Measurements from ENCODE around the gene GABRA5.

DNA sequence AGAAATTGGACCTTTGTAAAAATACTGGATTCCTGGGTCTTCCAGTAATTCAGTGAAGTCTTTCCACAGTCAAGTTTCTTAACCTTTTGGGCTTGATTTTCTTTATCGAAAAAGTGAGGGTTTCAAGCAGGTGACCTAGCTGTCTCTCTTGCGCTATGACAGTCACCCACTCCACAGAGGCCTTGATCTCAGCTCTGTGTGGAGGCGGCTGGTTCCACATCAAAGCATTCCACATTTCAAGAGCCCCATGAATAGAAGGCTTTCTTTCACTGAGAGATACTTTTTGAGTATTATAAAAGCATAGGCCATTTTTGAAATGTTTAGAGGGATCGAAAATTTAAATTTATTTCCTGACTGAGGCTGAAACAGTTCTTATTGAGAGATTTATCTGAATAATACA lies 43.9 kb downstream of the GABRA5 start:
- TF ChIP-seq CTCF (IDR thresholded peaks at IDR 0.05) (no peak), POLR2A (IDR thresholded peaks at IDR 0.05) (no peak)
